IMR-90 (cell line): ENCODE data around the gene GRIK5. TPM values are rescaled to one million over a fixed set of nuclear protein-coding genes. Genes with fewer than 3 reads are reported as not detected.

Source experiments
- ATAC-seq: fragments of 200-7000 bp; cut with Tn5 transposase; 2 replicates; pipeline ENCODE4 v1.9.1; 2020; ENCODE audit warnings: low read depth, mild to moderate bottlenecking, moderate library complexity
- BruUV-seq: library from RNA; stranded (reverse); fragments of 400-500 nt; replicated peaks from 2 replicates; lab custom pipeline; 2021; lab: Mats Ljungman, UMichigan
- CTCF ChIA-PET: fragments of 300-600 bp; formaldehyde crosslinking; extraction: SDS; loops from one replicate; lab custom pipeline; 2021; ENCODE audit warnings: antibody characterized with exemption; lab: Yijun Ruan, JAX
- POLR2A ChIA-PET: fragments of 300-600 bp; sonication (Branson Sonifier 250); formaldehyde crosslinking; loops from one replicate; lab custom pipeline; 2022; ENCODE audit warnings: antibody characterized with exemption; ENCODE audit not compliant: unreplicated experiment; lab: Charles Lee
- DNase-seq: peaks from one replicate; pipeline ENCODE4 v3.0.0; 2013
- H2AFZ ChIP-seq: replicated peaks from 2 replicates; pipeline ENCODE3; 2013; ENCODE audit warnings: low read length, mild to moderate bottlenecking; ENCODE audit not compliant: poor library complexity
- H2AK5ac ChIP-seq: 2 replicates; pipeline ENCODE4 v1.6.1; 2013; ENCODE audit warnings: low read depth, low read length, inconsistent platforms
- H2AK9ac ChIP-seq: replicated peaks from 2 replicates; pipeline ENCODE3; 2013; ENCODE audit warnings: mild to moderate bottlenecking, low read depth, low read length, moderate library complexity; ENCODE audit not compliant: poor library complexity
- H2BK120ac ChIP-seq: 2 replicates; pipeline ENCODE4 v1.6.1; 2013; ENCODE audit warnings: low read depth, low read length, inconsistent platforms
- H2BK15ac ChIP-seq: 3 replicates; pipeline ENCODE4 v1.6.1; 2013; ENCODE audit warnings: low read depth, low read length, inconsistent platforms
- H2BK20ac ChIP-seq: 2 replicates; pipeline ENCODE4 v1.6.1; 2013; ENCODE audit warnings: low read depth, mild to moderate bottlenecking, inconsistent platforms, low read length, moderate library complexity
- H2BK5ac ChIP-seq: 2 replicates; pipeline ENCODE4 v1.6.1; 2013; ENCODE audit warnings: mild to moderate bottlenecking, low read depth, low read length, inconsistent platforms; ENCODE audit not compliant: poor library complexity, severe bottlenecking
- H3K14ac ChIP-seq: replicated peaks from 2 replicates; pipeline ENCODE4 v1.6.1; 2013; ENCODE audit warnings: low read depth, low read length, inconsistent platforms
- H3K18ac ChIP-seq: 2 replicates; pipeline ENCODE4 v1.6.1; 2013; ENCODE audit warnings: low read depth, low read length, control low read depth
- H3K23ac ChIP-seq: 2 replicates; pipeline ENCODE4 v1.6.1; 2013; ENCODE audit warnings: low read depth, low read length, inconsistent platforms
- H3K27ac ChIP-seq: 2 replicates; pipeline ENCODE4 v1.5.1; 2013; ENCODE audit warnings: mild to moderate bottlenecking, control low read depth, low read length; ENCODE audit not compliant: insufficient read depth
- H3K27me3 ChIP-seq: 2 replicates; pipeline ENCODE4 v1.6.1; 2013; ENCODE audit warnings: low read length; ENCODE audit not compliant: control insufficient read depth, insufficient read depth
- H3K36me3 ChIP-seq: 2 replicates; pipeline ENCODE4 v1.6.1; 2013; ENCODE audit warnings: low read length, mixed read lengths; ENCODE audit not compliant: control insufficient read depth, insufficient read depth
- H3K4ac ChIP-seq: 2 replicates; pipeline ENCODE4 v1.6.1; 2013; ENCODE audit warnings: low read depth, low read length, inconsistent platforms
- H3K4me1 ChIP-seq: 2 replicates; pipeline ENCODE4 v1.6.1; 2013; ENCODE audit warnings: low read length, mixed read lengths; ENCODE audit not compliant: control insufficient read depth, insufficient read depth
- H3K4me2 ChIP-seq: 2 replicates; pipeline ENCODE4 v1.6.1; 2013; ENCODE audit warnings: low read depth, mild to moderate bottlenecking, control low read depth, low read length, moderate library complexity
- H3K4me3 ChIP-seq: 2 replicates; pipeline ENCODE4 v1.5.1; 2013; ENCODE audit warnings: low read depth, mild to moderate bottlenecking, control low read depth, low read length, moderate library complexity; ENCODE audit not compliant: insufficient read depth
- H3K56ac ChIP-seq: 2 replicates; pipeline ENCODE4 v1.6.1; 2013; ENCODE audit warnings: low read length, inconsistent platforms; ENCODE audit not compliant: insufficient read depth; ENCODE audit errors: extremely low read depth
- H3K79me1 ChIP-seq, 2 experiments: 2 replicates each; pipeline ENCODE4 v1.6.1; 2013; ENCODE audit warnings: low read length in 2 of 2, inconsistent platforms in 1 of 2, low read depth in 1 of 2
- H3K9ac ChIP-seq: 2 replicates; pipeline ENCODE4 v1.6.1; 2013; ENCODE audit warnings: low read depth, low read length, control low read depth
- H3K9me1 ChIP-seq: 2 replicates; pipeline ENCODE4 v1.6.1; 2013; ENCODE audit warnings: low read length, inconsistent platforms; ENCODE audit not compliant: insufficient read depth
- H3K9me3 ChIP-seq: 2 replicates; pipeline ENCODE4 v1.6.1; 2013; ENCODE audit warnings: low read length; ENCODE audit not compliant: control insufficient read depth, insufficient read depth
- H4K20me1 ChIP-seq: 2 replicates; pipeline ENCODE4 v1.6.1; 2013; ENCODE audit warnings: low read length, inconsistent platforms; ENCODE audit not compliant: insufficient read depth
- H4K5ac ChIP-seq: 2 replicates; pipeline ENCODE4 v1.6.1; 2013; ENCODE audit warnings: mild to moderate bottlenecking, low read depth, low read length, control low read depth
- H4K8ac ChIP-seq, 2 experiments: 2 replicates each; pipeline ENCODE4 v1.6.1; 2013; ENCODE audit warnings: low read depth in 2 of 2, low read length in 2 of 2, control low read depth in 1 of 2, inconsistent platforms in 1 of 2
- H4K91ac ChIP-seq: 2 replicates; pipeline ENCODE4 v1.6.1; 2013; ENCODE audit warnings: low read depth, low read length, inconsistent platforms; ENCODE audit not compliant: insufficient read depth
- BHLHE40 ChIP-seq: fragments of 150-350 bp; IDR thresholded peaks from 2 replicates; pipeline ENCODE4 v1.6.1; 2016; ENCODE audit warnings: mild to moderate bottlenecking, low read depth, low read length
- CEBPB ChIP-seq: IDR thresholded peaks from 2 replicates; pipeline ENCODE4 v1.6.1; 2012; ENCODE audit warnings: low read depth, low read length, improper control_type of control experiment
- CTCF ChIP-seq: conservative IDR thresholded peaks from 2 replicates; pipeline ENCODE4 v1.5.1; 2012; ENCODE audit warnings: mild to moderate bottlenecking, low read depth, low read length, improper control_type of control experiment
- ELK1 ChIP-seq: fragments of 150-350 bp; IDR thresholded peaks from 2 replicates; pipeline ENCODE4 v1.6.1; 2016; ENCODE audit warnings: low read depth, mild to moderate bottlenecking, low read length, moderate library complexity, borderline replicate concordance
- FOS ChIP-seq: fragments of 150-350 bp; IDR thresholded peaks from 2 replicates; pipeline ENCODE4 v1.6.1; 2016; ENCODE audit warnings: low read depth, low read length
- MAZ ChIP-seq: IDR thresholded peaks from 2 replicates; pipeline ENCODE4 v1.6.1; 2012; ENCODE audit warnings: low read depth, mild to moderate bottlenecking, low read length, improper control_type of control experiment, moderate library complexity, borderline replicate concordance
- POLR2A ChIP-seq: IDR thresholded peaks from 2 replicates; pipeline ENCODE4 v1.6.1; 2012; ENCODE audit warnings: mild to moderate bottlenecking, low read depth, low read length
- RCOR1 ChIP-seq: IDR thresholded peaks from 2 replicates; pipeline ENCODE4 v1.6.1; 2012; ENCODE audit warnings: mild to moderate bottlenecking, low read length, improper control_type of control experiment; ENCODE audit not compliant: insufficient replicate concordance
- RFX5 ChIP-seq: IDR thresholded peaks from 2 replicates; pipeline ENCODE4 v1.8.0; 2012; ENCODE audit warnings: low read depth, mild to moderate bottlenecking, low read length, moderate library complexity
- SMC3 ChIP-seq: fragments of 150-350 bp; IDR thresholded peaks from 2 replicates; pipeline ENCODE4 v1.6.1; 2016; ENCODE audit warnings: low read depth, mild to moderate bottlenecking, antibody characterized with exemption, low read length, moderate library complexity
- USF2 ChIP-seq: fragments of 150-350 bp; IDR thresholded peaks from 2 replicates; pipeline ENCODE4 v1.6.1; 2017; ENCODE audit warnings: mild to moderate bottlenecking, antibody characterized with exemption, low read length, low read depth
- WGBS, 2 experiments: methylation state at CpG; one replicate each; pipeline versions ENCODE4 v1.1.5 to v1.1.7; 2013; ENCODE audit warnings: missing lambda C conversion rate in 2 of 2; ENCODE audit not compliant: insufficient read length in 1 of 2; ENCODE audit errors: extremely low coverage in 2 of 2; 5-methylcytosine and 5-hydroxymethylcytosine counted together
- dilution Hi-C: fragments of 300-500 bp; cut with HindIII; formaldehyde crosslinking; loops from one replicate; pipeline ENCODE4 v1.14.3; 2018; ENCODE audit warnings: low sequenced_read_pairs; ENCODE audit not compliant: unreplicated experiment
- in situ Hi-C: fragments of 300-500 bp; cut with MboI; formaldehyde crosslinking; loops from 3 replicates; pipeline ENCODE4 v1.14.3; 2019; ENCODE audit warnings: low sequenced_read_pairs, inconsistent platforms, mixed read lengths
- intact Hi-C: fragments of 100-400 bp; cut with micrococcal nuclease; formaldehyde crosslinking; loops from 2 replicates; pipeline ENCODE4 v1.10.0; 2022
- polyA plus RNA-seq, 3 experiments: library from polyadenylated mRNA; depleted of rRNA; stranded (reverse); fragments of >200 nt; gene quantifications; 2 replicates each; pipeline ENCODE4 v1.2.3, GENCODE V29; 2012; ENCODE audit warnings: low replicate concordance in 1 of 3
- total RNA-seq: library from RNA; depleted of rRNA; stranded (reverse); fragments of >200 nt; gene quantifications from 2 replicates; pipeline ENCODE4 v1.2.3, GENCODE V29; 2012

GRIK5 gene
- total and polyA plus RNA-seq, 2 of the 4 experiments (the other 2 are of a cell fraction): 0.10 TPM; not detected in 1

- H3K23ac ChIP-seq: no peak overlapping the region
- dilution Hi-C loops (no loop called here), intact Hi-C loops (no loop called here), in situ Hi-C loops (no loop called here)
- H3K18ac ChIP-seq: no peak overlapping the region
- TF ChIP-seq USF2: no peak
- no peak for TF ChIP-seq CEBPB
- no peak for TF ChIP-seq POLR2A
- no peak for TF ChIP-seq CTCF
- TF ChIP-seq MAZ: no peak
- no peak for TF ChIP-seq SMC3
- TF ChIP-seq ELK1: no peak
- TF ChIP-seq RFX5: no peak
- no peak for TF ChIP-seq BHLHE40
- TF ChIP-seq RCOR1: no peak
- no peak for TF ChIP-seq FOS
- no peak overlapping the region for H2BK20ac ChIP-seq
- H3K4me2 ChIP-seq: no peak overlapping the region
- DNase-seq (no peak), ATAC-seq (no peak)
- no peak overlapping the region for H2BK5ac ChIP-seq
- H3K36me3 ChIP-seq: no peaks in the 10 kb centered on the region
- no peak overlapping the region for H3K14ac ChIP-seq
- H4K20me1 ChIP-seq: no peaks in the 10 kb centered on the region
- H2BK15ac ChIP-seq: no peak overlapping the region
- H4K5ac ChIP-seq: no peak overlapping the region
- H4K8ac ChIP-seq: no peak overlapping the region
- no TSS peak for BruUV-seq
- no peak overlapping the region for H3K4me3 ChIP-seq
- no peaks in the 10 kb centered on the region for H3K4me1 ChIP-seq
- no peak overlapping the region for H2BK120ac ChIP-seq
- H2AK5ac ChIP-seq: no peak overlapping the region
- no peak overlapping the region for H3K27ac ChIP-seq
- no peak overlapping the region for H2AK9ac ChIP-seq
- no peak overlapping the region for H3K4ac ChIP-seq
- no peak overlapping the region for H2AFZ ChIP-seq
- 63% methylated on average over 4 of the region's 17 CpGs; no CpG with 5 or more reads in 1 of the 2 experiments for WGBS, 2 experiments
- ChIA-PET CTCF (no interaction called here), POLR2A (no interaction called here)
- no peaks in the 10 kb centered on the region for H3K79me1 ChIP-seq
- no peak overlapping the region for H4K91ac ChIP-seq
- no peak overlapping the region for H3K9ac ChIP-seq
- H3K56ac ChIP-seq: no peak overlapping the region
- no peaks in the 10 kb centered on the region for H3K9me3 ChIP-seq
- peaks cover 25% of the 10 kb centered on the region for H3K27me3 ChIP-seq
- no peaks in the 10 kb centered on the region for H3K9me1 ChIP-seq
Observed at GRCh38 chr19:41984961-41985360, 85.0 kb downstream of the GRIK5 start.
